Panc1 (cell line): ENCODE measurements around the gene MYG1. TPM values are rescaled to one million over a fixed set of nuclear protein-coding genes. Genes with fewer than 3 reads are reported as not detected.

ENCODE experiments used
- ATAC-seq: fragments of 200-7000 bp; cut with Tn5 transposase; 2 replicates; pipeline ENCODE4 v1.9.1; 2020; ENCODE audit warnings: mild to moderate bottlenecking, moderate library complexity
- BruUV-seq: library from RNA; stranded (reverse); fragments of 400-500 nt; replicated peaks from 2 replicates; lab custom pipeline; 2021; lab: Mats Ljungman, UMichigan
- CTCF ChIA-PET: fragments of 300-600 bp; sonication (Branson Sonifier 250); formaldehyde crosslinking; loops from one replicate; lab custom pipeline; 2022; ENCODE audit warnings: antibody characterized with exemption; lab: Charles Lee
- POLR2A ChIA-PET: fragments of 300-600 bp; sonication (Branson Sonifier 250); formaldehyde crosslinking; loops from one replicate; lab custom pipeline; 2022; ENCODE audit warnings: antibody characterized with exemption; lab: Charles Lee
- DNase-seq: peaks from one replicate; pipeline ENCODE4 v3.0.0-alpha.2; 2010; ENCODE audit warnings: low read depth, low spot score
- H3K27ac ChIP-seq: 2 replicates; pipeline ENCODE4 v1.5.1; 2011; ENCODE audit warnings: mild to moderate bottlenecking, low read length, inconsistent platforms
- H3K27me3 ChIP-seq: fragments of 200-500 bp; sonication (Bioruptor generic); 2 replicates; pipeline ENCODE4 v1.6.0; 2014; ENCODE audit warnings: low read length, inconsistent platforms; ENCODE audit not compliant: control insufficient read depth, insufficient read depth
- H3K36me3 ChIP-seq: fragments of 200-500 bp; sonication (Bioruptor generic); 2 replicates; pipeline ENCODE4 v1.5.1; 2014; ENCODE audit warnings: inconsistent platforms, mild to moderate bottlenecking, low read length, moderate library complexity; ENCODE audit not compliant: control insufficient read depth, insufficient read depth
- H3K4me1 ChIP-seq: 2 replicates; pipeline ENCODE4 v1.5.1; 2011; ENCODE audit warnings: inconsistent platforms, mild to moderate bottlenecking, low read length, moderate library complexity; ENCODE audit not compliant: control insufficient read depth, insufficient read depth
- H3K4me3 ChIP-seq, 2 experiments: 2 replicates each; pipeline ENCODE4 v1.5.1; 2011 to 2012; ENCODE audit warnings: low read depth in 2 of 2, low read length in 2 of 2, mild to moderate bottlenecking in 2 of 2, inconsistent platforms in 1 of 2, moderate library complexity in 1 of 2
- H3K9me3 ChIP-seq: fragments of 200-500 bp; sonication (Bioruptor generic); 2 replicates; pipeline ENCODE4 v1.5.1; 2014; ENCODE audit warnings: low read depth, mild to moderate bottlenecking, inconsistent platforms, low read length, moderate library complexity; ENCODE audit not compliant: control insufficient read depth, insufficient read depth
- POLR2AphosphoS5 ChIP-seq: IDR thresholded peaks from 2 replicates; pipeline ENCODE4 v1.6.1; 2012; ENCODE audit warnings: mild to moderate bottlenecking, low read depth, low read length, moderate library complexity
- SIN3A ChIP-seq: IDR thresholded peaks from 2 replicates; pipeline ENCODE4 v1.6.1; 2012; ENCODE audit warnings: low read depth, mild to moderate bottlenecking, low read length, moderate library complexity, borderline replicate concordance; ENCODE audit not compliant: insufficient read depth
- TCF7L2 ChIP-seq: IDR thresholded peaks from 2 replicates; pipeline ENCODE4 v1.6.1; 2011; ENCODE audit warnings: mild to moderate bottlenecking, low read depth, low read length, inconsistent platforms
- in situ Hi-C: cut with HindIII; loops from 2 replicates; pipeline ENCODE4 v1.10.0; 2016; ENCODE audit warnings: low sequenced_read_pairs, low pct_unique_long_range_greater_than_20kb
- intact Hi-C: fragments of 100-400 bp; cut with micrococcal nuclease; formaldehyde crosslinking; loops from one replicate; pipeline ENCODE4 v1.10.0; 2022; ENCODE audit not compliant: unreplicated experiment
- total RNA-seq: library from RNA; stranded (reverse); gene quantifications from one replicate; pipeline ENCODE4 v1.2.1, GENCODE V29; 2021; ENCODE audit not compliant: unreplicated experiment
- TF ChIP-seq, protein P1 (sequence below): fragments of 450-650 bp; IDR thresholded peaks from 2 replicates; pipeline ENCODE4 v1.5.1; 2017; ENCODE audit warnings: mild to moderate bottlenecking
- TF ChIP-seq, protein P2 (sequence below), 2 experiments: IDR thresholded peaks; 2 replicates each; pipeline ENCODE4 v1.6.1; 2011 to 2012; ENCODE audit warnings: low read depth in 2 of 2, control low read depth in 1 of 2, low read length in 1 of 2, mild to moderate bottlenecking in 1 of 2, moderate library complexity in 1 of 2; ENCODE audit not compliant: insufficient read depth in 1 of 2

The MYG1 gene
- total RNA-seq, 1 experiment from 2014 or later = 77.4 TPM

DNA sequence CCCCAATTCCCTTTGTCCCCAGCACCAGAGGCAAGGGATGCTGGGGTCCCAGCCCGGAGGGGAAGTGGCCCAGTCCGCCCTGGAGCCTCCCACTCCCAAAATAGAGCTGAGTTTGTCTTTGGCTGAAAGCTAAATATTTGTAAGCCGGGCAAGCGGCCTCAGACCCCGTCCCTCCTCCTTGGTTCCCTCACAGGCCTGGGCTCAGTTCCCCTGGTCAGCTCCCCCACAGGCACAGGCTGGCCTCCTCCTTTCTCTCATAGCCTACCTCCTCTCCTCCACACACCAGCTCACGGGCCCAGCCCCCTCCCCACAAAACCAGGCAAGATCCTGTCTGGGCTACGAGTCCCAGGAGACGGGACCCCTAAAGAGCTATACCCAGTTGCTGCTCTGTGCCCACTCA, 35.3 kb downstream of the MYG1 start:
- in situ Hi-C loops (no loop called here), intact Hi-C loops (no loop called here)
- DNase-seq (no peak), ATAC-seq (no peak)
- Histone ChIP-seq H3K9me3 (no peaks in the 10 kb centered on the region), H3K4me3 (no peak overlapping the region), H3K4me1 (no peaks in the 10 kb centered on the region), H3K27ac (no peak overlapping the region), H3K36me3 (no peaks in the 10 kb centered on the region), H3K27me3 (no peaks in the 10 kb centered on the region)
- CTCF ChIA-PET = interaction anchor here (0.6 to 1.0 kb wide), 4 partner anchors 10 to 208 kb away, joined by 3 to 6 read pairs (median 3); no protein-coding TSS in a partner anchor
- no TSS peak for BruUV-seq
- POLR2A ChIA-PET = interaction anchor here (0.6 kb wide), 1 partner anchor 18 kb away, joined by 12 read pairs; no protein-coding TSS in a partner anchor
- TF ChIP-seq TCF7L2 = no peak
- TF ChIP-seq SIN3A = no peak
- TF ChIP-seq, protein P1, sequence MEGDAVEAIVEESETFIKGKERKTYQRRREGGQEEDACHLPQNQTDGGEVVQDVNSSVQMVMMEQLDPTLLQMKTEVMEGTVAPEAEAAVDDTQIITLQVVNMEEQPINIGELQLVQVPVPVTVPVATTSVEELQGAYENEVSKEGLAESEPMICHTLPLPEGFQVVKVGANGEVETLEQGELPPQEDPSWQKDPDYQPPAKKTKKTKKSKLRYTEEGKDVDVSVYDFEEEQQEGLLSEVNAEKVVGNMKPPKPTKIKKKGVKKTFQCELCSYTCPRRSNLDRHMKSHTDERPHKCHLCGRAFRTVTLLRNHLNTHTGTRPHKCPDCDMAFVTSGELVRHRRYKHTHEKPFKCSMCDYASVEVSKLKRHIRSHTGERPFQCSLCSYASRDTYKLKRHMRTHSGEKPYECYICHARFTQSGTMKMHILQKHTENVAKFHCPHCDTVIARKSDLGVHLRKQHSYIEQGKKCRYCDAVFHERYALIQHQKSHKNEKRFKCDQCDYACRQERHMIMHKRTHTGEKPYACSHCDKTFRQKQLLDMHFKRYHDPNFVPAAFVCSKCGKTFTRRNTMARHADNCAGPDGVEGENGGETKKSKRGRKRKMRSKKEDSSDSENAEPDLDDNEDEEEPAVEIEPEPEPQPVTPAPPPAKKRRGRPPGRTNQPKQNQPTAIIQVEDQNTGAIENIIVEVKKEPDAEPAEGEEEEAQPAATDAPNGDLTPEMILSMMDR = no peak
- no peak for TF ChIP-seq POLR2AphosphoS5
- TF ChIP-seq, protein P2, sequence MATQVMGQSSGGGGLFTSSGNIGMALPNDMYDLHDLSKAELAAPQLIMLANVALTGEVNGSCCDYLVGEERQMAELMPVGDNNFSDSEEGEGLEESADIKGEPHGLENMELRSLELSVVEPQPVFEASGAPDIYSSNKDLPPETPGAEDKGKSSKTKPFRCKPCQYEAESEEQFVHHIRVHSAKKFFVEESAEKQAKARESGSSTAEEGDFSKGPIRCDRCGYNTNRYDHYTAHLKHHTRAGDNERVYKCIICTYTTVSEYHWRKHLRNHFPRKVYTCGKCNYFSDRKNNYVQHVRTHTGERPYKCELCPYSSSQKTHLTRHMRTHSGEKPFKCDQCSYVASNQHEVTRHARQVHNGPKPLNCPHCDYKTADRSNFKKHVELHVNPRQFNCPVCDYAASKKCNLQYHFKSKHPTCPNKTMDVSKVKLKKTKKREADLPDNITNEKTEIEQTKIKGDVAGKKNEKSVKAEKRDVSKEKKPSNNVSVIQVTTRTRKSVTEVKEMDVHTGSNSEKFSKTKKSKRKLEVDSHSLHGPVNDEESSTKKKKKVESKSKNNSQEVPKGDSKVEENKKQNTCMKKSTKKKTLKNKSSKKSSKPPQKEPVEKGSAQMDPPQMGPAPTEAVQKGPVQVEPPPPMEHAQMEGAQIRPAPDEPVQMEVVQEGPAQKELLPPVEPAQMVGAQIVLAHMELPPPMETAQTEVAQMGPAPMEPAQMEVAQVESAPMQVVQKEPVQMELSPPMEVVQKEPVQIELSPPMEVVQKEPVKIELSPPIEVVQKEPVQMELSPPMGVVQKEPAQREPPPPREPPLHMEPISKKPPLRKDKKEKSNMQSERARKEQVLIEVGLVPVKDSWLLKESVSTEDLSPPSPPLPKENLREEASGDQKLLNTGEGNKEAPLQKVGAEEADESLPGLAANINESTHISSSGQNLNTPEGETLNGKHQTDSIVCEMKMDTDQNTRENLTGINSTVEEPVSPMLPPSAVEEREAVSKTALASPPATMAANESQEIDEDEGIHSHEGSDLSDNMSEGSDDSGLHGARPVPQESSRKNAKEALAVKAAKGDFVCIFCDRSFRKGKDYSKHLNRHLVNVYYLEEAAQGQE (IDR thresholded peaks at IDR 0.05; ENCODE audit: insufficient read depth in 1 of 2, low read depth in 2 of 2, low read length in 1 of 2) = no peak

DNA sequence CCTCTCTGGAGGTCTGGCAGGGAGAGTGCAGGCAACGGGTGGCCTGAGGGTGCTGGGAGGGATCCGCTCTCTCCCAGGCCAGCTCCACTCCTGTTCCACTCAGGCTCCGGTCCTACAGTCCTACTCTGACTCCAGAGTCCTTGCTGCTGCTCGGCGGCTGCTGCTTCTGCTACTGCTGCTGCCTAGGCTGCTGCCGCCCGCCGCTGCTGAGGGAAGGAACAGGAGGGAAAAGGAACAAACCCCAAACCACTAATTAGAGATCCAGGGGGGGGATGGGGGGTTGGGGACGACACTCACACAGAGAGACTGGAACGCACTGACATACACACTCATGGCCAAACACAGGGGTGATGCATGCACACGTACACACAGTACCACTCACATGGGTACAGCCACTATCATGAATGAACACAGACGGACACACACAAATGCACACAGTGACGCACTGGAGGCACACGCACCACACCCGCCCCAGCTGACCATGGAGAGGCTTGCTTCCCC, 36.7 kb downstream of the MYG1 start, which contains the start of gene SP7:
TSS of gene SP7 (minus strand) at position 174 of the 501 bp plus-strand sequence. CDS start 708 bp downstream, outside the sequence.
- DNase-seq (no peak), ATAC-seq (peak; percentile 60)
- TF ChIP-seq POLR2AphosphoS5 (no peak), TCF7L2 (no peak), SIN3A (no peak)
- TF ChIP-seq, protein P1 = no peak
- TF ChIP-seq, protein P2 (IDR thresholded peaks at IDR 0.05; ENCODE audit: insufficient read depth in 1 of 2, low read depth in 2 of 2, low read length in 1 of 2) = no peak
- H3K9me3 ChIP-seq = no peaks in the 10 kb centered on the region
- ChIA-PET POLR2A (no interaction called here), CTCF (interaction anchor here (0.6 to 0.7 kb wide), 3 partner anchors 11 to 110 kb away, joined by 3 to 7 read pairs (median 7); no protein-coding TSS in a partner anchor)
- in situ Hi-C loops (no loop called here), intact Hi-C loops (no loop called here)
- H3K36me3 ChIP-seq = no peaks in the 10 kb centered on the region
- no TSS peak for BruUV-seq
- H3K4me1 ChIP-seq = no peaks in the 10 kb centered on the region
- H3K4me3 ChIP-seq = no peak within 1 kb of the TSS
- H3K27ac ChIP-seq = no peak within 1 kb of the TSS
- H3K27me3 ChIP-seq = no peaks in the 10 kb centered on the region
